ENCODE data around the gene EEF1B2. TPM values are rescaled to one million over a fixed set of nuclear protein-coding genes. Genes with fewer than 3 reads are reported as not detected.

EEF1B2 gene
- polyA plus RNA-seq, 1 donor (not counting 4 experiments of a cell fraction or from before 2014, with no cell fraction given), result 1,066 TPM

DNA sequence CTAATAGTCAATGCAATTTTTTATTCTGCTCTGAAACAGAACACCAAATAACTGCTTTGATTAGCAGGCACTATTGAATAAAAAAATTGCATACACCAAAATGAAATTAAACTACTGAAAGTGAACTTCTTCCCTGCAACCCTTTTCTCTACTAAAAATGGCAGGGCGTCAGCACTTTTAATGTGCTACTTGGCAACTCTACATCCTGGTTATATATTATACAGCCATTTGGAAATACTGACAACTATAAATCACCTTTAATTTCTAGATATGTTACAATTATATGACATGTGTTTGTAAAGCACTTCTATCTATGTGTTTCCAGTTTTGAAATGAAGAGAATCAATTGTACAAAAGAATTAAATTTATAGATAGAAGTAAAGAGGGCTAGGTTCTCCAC is 10.4 kb upstream of the EEF1B2 start:
- no peaks in the 10 kb centered on the region for H4K20me1 ChIP-seq (ENCODE audit: control insufficient read depth, extremely low read depth, insufficient read depth, low read length)

GRCh38 chr2:206150168-206150567 is 9.5 kb upstream of the EEF1B2 start:
- H4K20me1 ChIP-seq (ENCODE audit: control insufficient read depth, extremely low read depth, insufficient read depth, low read length), result no peaks in the 10 kb centered on the region
- FAIRE-seq (no peak), DNase-seq (ENCODE audit: low read depth, low spot score) (no peak)
- no peak overlapping the region for H3K4me2 ChIP-seq (ENCODE audit: control insufficient read depth, extremely low read depth, insufficient read depth, low read depth, low read length)
- H3K79me2 ChIP-seq (ENCODE audit: control insufficient read depth, insufficient read depth, low read length), result peaks cover 25% of the 10 kb centered on the region
- H3K27ac ChIP-seq (ENCODE audit: control insufficient read depth, insufficient read depth, low read length), result no peak overlapping the region
- no peak overlapping the region for H3K9ac ChIP-seq (ENCODE audit: control insufficient read depth, extremely low read depth, insufficient read depth, low read length)
- no peaks in the 10 kb centered on the region for H3K9me1 ChIP-seq (ENCODE audit: control insufficient read depth, extremely low read depth, insufficient read depth, low read length)
- no peak overlapping the region for H2AFZ ChIP-seq (ENCODE audit: control insufficient read depth, low read length)
- H3K36me3 ChIP-seq (ENCODE audit: control insufficient read depth in 2 of 2, extremely low read depth in 1 of 2, insufficient read depth in 2 of 2, low read length in 2 of 2), result peaks cover 3 to 22% of the 10 kb centered on the region in 2 experiments
- TF ChIP-seq EZH2 (IDR thresholded peaks at IDR 0.05; ENCODE audit: low read length), result no peak
- H3K4me1 ChIP-seq (ENCODE audit: control insufficient read depth, extremely low read depth, insufficient read depth, low read length), result no peaks in the 10 kb centered on the region
- dilution Hi-C loops (cut with MboI; ENCODE audit: extremely low pct_ligation_motif_present, low sequenced_read_pairs), result no loop called here
- H3K9me3 ChIP-seq (ENCODE audit: control insufficient read depth, low read depth, low read length), result no peaks in the 10 kb centered on the region
- H3K27me3 ChIP-seq (ENCODE audit: control insufficient read depth, extremely low read depth, insufficient read depth, low read length), result no peaks in the 10 kb centered on the region
- no peak overlapping the region for H3K4me3 ChIP-seq (ENCODE audit: control insufficient read depth in 2 of 3, extremely low read depth in 1 of 3, insufficient read depth in 2 of 3, low read depth in 1 of 3, low read length in 3 of 3)

More for the DNA sequence above, 10.4 kb upstream of the EEF1B2 start:
- Histone ChIP-seq H3K36me3 (ENCODE audit: control insufficient read depth in 2 of 2, extremely low read depth in 1 of 2, insufficient read depth in 2 of 2, low read length in 2 of 2) (peaks cover 3 to 22% of the 10 kb centered on the region in 2 experiments), H3K9ac (ENCODE audit: control insufficient read depth, extremely low read depth, insufficient read depth, low read length) (no peak overlapping the region), H3K79me2 (ENCODE audit: control insufficient read depth, insufficient read depth, low read length) (peaks cover 17% of the 10 kb centered on the region), H3K9me1 (ENCODE audit: control insufficient read depth, extremely low read depth, insufficient read depth, low read length) (no peaks in the 10 kb centered on the region), H3K27me3 (ENCODE audit: control insufficient read depth, extremely low read depth, insufficient read depth, low read length) (no peaks in the 10 kb centered on the region), H3K4me2 (ENCODE audit: control insufficient read depth, extremely low read depth, insufficient read depth, low read depth, low read length) (no peak overlapping the region), H3K4me1 (ENCODE audit: control insufficient read depth, extremely low read depth, insufficient read depth, low read length) (no peaks in the 10 kb centered on the region), H2AFZ (ENCODE audit: control insufficient read depth, low read length) (no peak overlapping the region), H3K27ac (ENCODE audit: control insufficient read depth, insufficient read depth, low read length) (no peak overlapping the region), H3K9me3 (ENCODE audit: control insufficient read depth, low read depth, low read length) (no peaks in the 10 kb centered on the region), H3K4me3 (ENCODE audit: control insufficient read depth in 2 of 3, extremely low read depth in 1 of 3, insufficient read depth in 2 of 3, low read depth in 1 of 3, low read length in 3 of 3) (no peak overlapping the region)
- no peak for DNase-seq (ENCODE audit: low read depth, low spot score)
- no peak for FAIRE-seq
- dilution Hi-C loops (cut with MboI; ENCODE audit: extremely low pct_ligation_motif_present, low sequenced_read_pairs), result no loop called here
- TF ChIP-seq CTCF (optimal IDR thresholded peaks at IDR 0.05 in 1 of 3, IDR thresholded peaks at IDR 0.05 in 1 of 3, conservative IDR thresholded peaks at IDR 0.05 in 1 of 3; ENCODE audit: extremely low read depth in 1 of 3, insufficient read depth in 2 of 3, low read length in 3 of 3) (no peak), EZH2 (IDR thresholded peaks at IDR 0.05; ENCODE audit: low read length) (no peak)

DNA sequence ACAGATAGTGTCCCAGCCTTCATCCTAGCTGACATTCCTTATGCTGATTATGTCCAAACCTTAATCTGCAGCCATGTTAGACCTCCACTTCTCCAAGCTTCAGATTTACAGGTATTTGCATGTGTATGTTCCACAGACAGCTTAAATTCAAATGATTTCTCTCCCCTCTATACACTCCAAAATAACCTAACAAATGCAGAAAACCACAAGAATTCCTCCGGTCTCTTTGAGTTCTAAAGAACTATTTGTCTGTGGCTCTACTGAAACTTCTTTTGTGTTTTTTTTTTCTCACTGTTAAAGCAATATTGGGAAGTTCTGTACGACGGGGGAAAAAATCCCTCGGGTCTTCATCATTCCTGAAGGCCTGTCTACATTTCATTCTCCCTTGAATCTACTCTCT is 9.1 kb upstream of the EEF1B2 start:
- dilution Hi-C loops (cut with MboI; ENCODE audit: extremely low pct_ligation_motif_present, low sequenced_read_pairs), result no loop called here
- Histone ChIP-seq H4K20me1 (ENCODE audit: control insufficient read depth, extremely low read depth, insufficient read depth, low read length) (no peaks in the 10 kb centered on the region), H3K4me2 (ENCODE audit: control insufficient read depth, extremely low read depth, insufficient read depth, low read depth, low read length) (no peak overlapping the region), H3K9me1 (ENCODE audit: control insufficient read depth, extremely low read depth, insufficient read depth, low read length) (no peaks in the 10 kb centered on the region), H3K27me3 (ENCODE audit: control insufficient read depth, extremely low read depth, insufficient read depth, low read length) (no peaks in the 10 kb centered on the region), H3K4me3 (ENCODE audit: control insufficient read depth in 2 of 3, extremely low read depth in 1 of 3, insufficient read depth in 2 of 3, low read depth in 1 of 3, low read length in 3 of 3) (no peak overlapping the region), H2AFZ (ENCODE audit: control insufficient read depth, low read length) (no peak overlapping the region), H3K36me3 (ENCODE audit: control insufficient read depth in 2 of 2, extremely low read depth in 1 of 2, insufficient read depth in 2 of 2, low read length in 2 of 2) (peaks cover 3 to 22% of the 10 kb centered on the region in 2 experiments), H3K9ac (ENCODE audit: control insufficient read depth, extremely low read depth, insufficient read depth, low read length) (no peak overlapping the region), H3K4me1 (ENCODE audit: control insufficient read depth, extremely low read depth, insufficient read depth, low read length) (no peaks in the 10 kb centered on the region), H3K79me2 (ENCODE audit: control insufficient read depth, insufficient read depth, low read length) (peaks cover 29% of the 10 kb centered on the region), H3K9me3 (ENCODE audit: control insufficient read depth, low read depth, low read length) (no peaks in the 10 kb centered on the region), H3K27ac (ENCODE audit: control insufficient read depth, insufficient read depth, low read length) (no peak overlapping the region)
- FAIRE-seq (no peak), DNase-seq (ENCODE audit: low read depth, low spot score) (no peak)
- TF ChIP-seq EZH2 (IDR thresholded peaks at IDR 0.05; ENCODE audit: low read length) (no peak), CTCF (optimal IDR thresholded peaks at IDR 0.05 in 1 of 3, IDR thresholded peaks at IDR 0.05 in 1 of 3, conservative IDR thresholded peaks at IDR 0.05 in 1 of 3; ENCODE audit: extremely low read depth in 1 of 3, insufficient read depth in 2 of 3, low read length in 3 of 3) (no peak)
